ENCODE measurements around the gene CKAP5.
"Not testable (repeated sequence)": the region's sequence is repeated elsewhere in the genome, so short reads cannot be mapped to it uniquely, and the experiment has no call there.

Gene CKAP5

GRCh38 chr11:46827995-46828394 is 18.1 kb downstream of the CKAP5 start:
- no peak overlapping the region for H3K4me3 ChIP-seq (ENCODE audit: low read length)
- H3K9me3 ChIP-seq (replicated peaks; ENCODE audit: low read length): no peaks in the 10 kb centered on the region
- H3K4me1 ChIP-seq (ENCODE audit: control insufficient read depth, insufficient read depth, low read length): peaks cover 25% of the 10 kb centered on the region
- no peaks in the 10 kb centered on the region for H3K27me3 ChIP-seq (ENCODE audit: control insufficient read depth, insufficient read depth, low read length)
- no peak overlapping the region for H3K4me2 ChIP-seq (ENCODE audit: low read length)
- H3K9ac ChIP-seq (ENCODE audit: low read depth, low read length): no peak overlapping the region
- no peaks in the 10 kb centered on the region for H3K36me3 ChIP-seq (ENCODE audit: insufficient read depth, low read length)

GRCh38 chr11:46826310-46827044 is 19.6 kb downstream of the CKAP5 start:
- Histone ChIP-seq H3K27me3 (ENCODE audit: control insufficient read depth, insufficient read depth, low read length) (no peaks in the 10 kb centered on the region), H3K36me3 (ENCODE audit: insufficient read depth, low read length) (no peaks in the 10 kb centered on the region), H3K4me2 (ENCODE audit: low read length) (peak overlapping the region; percentile 95), H3K4me3 (ENCODE audit: low read length) (peak overlapping the region; percentile 82), H3K4me1 (ENCODE audit: control insufficient read depth, insufficient read depth, low read length) (peaks cover 25% of the 10 kb centered on the region), H3K9ac (ENCODE audit: low read depth, low read length) (peak overlapping the region; percentile 77), H3K9me3 (replicated peaks; ENCODE audit: low read length) (no peaks in the 10 kb centered on the region)

DNA sequence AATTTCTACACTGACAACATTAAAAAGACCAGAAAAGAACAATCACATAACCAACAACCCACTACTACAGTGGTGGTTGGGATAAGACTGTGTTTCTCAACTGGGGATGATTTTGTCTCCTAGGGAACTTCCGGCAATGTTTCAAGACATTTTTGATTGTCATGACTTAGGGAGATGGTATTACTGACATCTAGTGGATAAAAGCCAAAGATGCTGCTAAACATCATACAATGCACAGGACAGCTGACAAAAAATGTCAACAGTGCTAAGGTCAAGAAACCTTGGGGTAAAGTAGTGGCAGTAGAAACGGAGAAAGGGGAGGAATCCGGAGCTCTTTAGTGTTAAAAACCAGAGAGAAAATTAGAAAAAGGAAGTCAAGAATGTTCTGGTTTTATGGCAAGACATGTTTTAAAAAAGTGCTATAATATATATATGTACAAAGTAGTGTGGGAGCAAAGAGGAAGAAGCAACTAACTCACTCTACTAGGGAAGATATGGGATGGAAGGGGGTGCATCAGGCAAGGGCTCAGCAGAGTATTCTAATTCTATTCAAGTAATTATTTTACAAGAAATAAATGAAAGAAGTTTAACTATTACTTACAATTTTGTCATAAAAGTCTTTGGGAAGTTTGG is 37.2 kb downstream of the CKAP5 start:
- Histone ChIP-seq H3K27me3 (ENCODE audit: control insufficient read depth, insufficient read depth, low read length) (no peaks in the 10 kb centered on the region), H3K9ac (ENCODE audit: low read depth, low read length) (no peak overlapping the region), H3K4me2 (ENCODE audit: low read length) (no peak overlapping the region), H3K36me3 (ENCODE audit: insufficient read depth, low read length) (peaks cover 31% of the 10 kb centered on the region), H3K4me1 (ENCODE audit: control insufficient read depth, insufficient read depth, low read length) (peaks cover 3% of the 10 kb centered on the region), H3K9me3 (replicated peaks; ENCODE audit: low read length) (no peaks in the 10 kb centered on the region), H3K4me3 (ENCODE audit: low read length) (no peak overlapping the region)

DNA sequence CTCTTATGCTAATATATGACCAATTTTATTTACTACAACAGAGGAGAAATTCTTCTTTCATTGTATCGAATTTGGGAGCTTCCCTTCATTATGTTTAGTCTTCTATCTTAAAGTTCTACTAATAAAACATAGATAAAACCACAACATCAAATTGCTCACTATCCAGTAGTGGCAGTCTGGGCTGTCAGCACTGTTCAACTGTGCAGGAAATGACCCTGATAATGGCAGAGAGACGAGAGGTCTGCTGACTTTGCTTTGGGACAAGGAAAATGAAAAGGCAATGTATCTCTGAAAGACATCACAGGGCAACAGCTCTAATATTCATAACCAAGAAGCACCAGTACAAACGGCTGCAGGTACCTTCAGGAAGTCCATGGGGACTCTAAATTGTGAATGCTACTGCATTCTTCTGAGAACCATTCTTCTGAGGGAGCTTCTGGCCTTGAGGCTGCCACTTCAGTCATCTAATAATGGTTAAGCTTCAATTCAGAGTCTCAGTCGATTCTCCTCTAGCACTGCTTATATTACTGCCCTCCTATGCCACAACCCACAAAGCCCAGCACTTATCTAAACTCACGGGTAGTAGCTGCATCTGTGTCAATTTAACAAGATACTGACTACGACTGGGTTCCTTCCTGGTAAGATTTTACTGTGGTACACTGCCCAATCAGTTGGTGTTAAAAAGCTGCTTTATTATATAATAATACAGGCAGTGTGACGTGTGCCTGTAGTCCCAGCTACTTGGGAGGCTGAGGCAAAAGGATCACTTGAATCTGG is 44.2 kb downstream of the CKAP5 start:
- Histone ChIP-seq H3K36me3 (ENCODE audit: insufficient read depth, low read length) (peaks cover 42% of the 10 kb centered on the region), H3K4me2 (ENCODE audit: low read length) (no peak overlapping the region), H3K9ac (ENCODE audit: low read depth, low read length) (no peak overlapping the region), H3K4me3 (ENCODE audit: low read length) (no peak overlapping the region), H3K27me3 (ENCODE audit: control insufficient read depth, insufficient read depth, low read length) (no peaks in the 10 kb centered on the region), H3K4me1 (ENCODE audit: control insufficient read depth, insufficient read depth, low read length) (no peaks in the 10 kb centered on the region), H3K9me3 (replicated peaks; ENCODE audit: low read length) (no peaks in the 10 kb centered on the region)

DNA sequence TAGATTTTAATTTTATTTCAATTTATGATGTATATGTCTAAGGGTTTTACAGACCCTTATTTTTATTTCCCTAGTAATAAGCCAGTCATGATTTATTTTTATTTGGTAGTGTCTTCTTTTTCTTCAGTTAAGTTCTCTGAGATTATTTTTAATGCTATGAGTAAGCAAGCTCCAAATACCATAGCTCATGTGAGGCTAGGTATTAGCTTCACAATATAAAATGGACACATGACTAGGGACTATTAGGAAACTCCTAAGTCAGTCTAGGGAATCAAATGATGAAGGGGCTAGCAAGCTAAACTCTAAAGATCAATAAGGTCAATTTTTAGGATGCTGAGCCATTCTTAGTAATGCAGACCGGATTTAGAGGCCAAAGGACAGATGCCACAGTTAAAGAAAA is 45.9 kb downstream of the CKAP5 start:
- Histone ChIP-seq H3K36me3 (ENCODE audit: insufficient read depth, low read length) (peaks cover 47% of the 10 kb centered on the region), H3K4me1 (ENCODE audit: control insufficient read depth, insufficient read depth, low read length) (no peaks in the 10 kb centered on the region), H3K9me3 (replicated peaks; ENCODE audit: low read length) (no peaks in the 10 kb centered on the region)

DNA sequence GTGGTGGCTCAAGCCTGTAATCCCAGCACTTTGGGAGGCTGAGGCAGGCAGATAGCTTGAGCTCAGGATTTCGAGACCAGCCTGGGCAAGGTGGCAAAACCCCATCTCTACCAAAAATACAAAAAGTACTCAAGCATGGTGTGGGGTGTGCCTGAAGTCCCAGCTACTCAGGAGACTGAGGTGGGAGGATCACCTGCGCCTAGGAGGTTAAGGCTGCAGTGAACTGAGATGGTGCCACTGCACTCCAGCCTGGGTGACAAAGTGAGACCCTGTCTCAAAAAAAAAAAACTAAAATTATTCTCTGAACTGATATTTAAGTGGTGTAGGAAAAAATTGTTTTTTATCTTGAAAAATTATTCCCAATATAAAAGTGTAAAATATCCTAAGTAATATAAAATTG is 46.4 kb downstream of the CKAP5 start:
- not testable (repeated sequence) for H3K9ac ChIP-seq (ENCODE audit: low read depth, low read length); H3K4me3 ChIP-seq (ENCODE audit: low read length)
- peaks cover 50% of the 10 kb centered on the region for H3K36me3 ChIP-seq (ENCODE audit: insufficient read depth, low read length)

More for the DNA sequence above, 45.9 kb downstream of the CKAP5 start:
- no peak overlapping the region for H3K4me2 ChIP-seq (ENCODE audit: low read length)
- no peak overlapping the region for H3K9ac ChIP-seq (ENCODE audit: low read depth, low read length)
- no peak overlapping the region for H3K4me3 ChIP-seq (ENCODE audit: low read length)
- no peaks in the 10 kb centered on the region for H3K27me3 ChIP-seq (ENCODE audit: control insufficient read depth, insufficient read depth, low read length)

GRCh38 chr11:46778416-46778815 is 67.7 kb downstream of the CKAP5 start:
- Histone ChIP-seq H3K4me2 (ENCODE audit: low read length) (no peak overlapping the region), H3K36me3 (ENCODE audit: insufficient read depth, low read length) (peaks cover 64% of the 10 kb centered on the region)

More for the DNA sequence above, 46.4 kb downstream of the CKAP5 start:
- not testable (repeated sequence) for H3K27me3 ChIP-seq (ENCODE audit: control insufficient read depth, insufficient read depth, low read length); H3K9me3 ChIP-seq (replicated peaks; ENCODE audit: low read length); H3K4me1 ChIP-seq (ENCODE audit: control insufficient read depth, insufficient read depth, low read length); H3K4me2 ChIP-seq (ENCODE audit: low read length)

DNA sequence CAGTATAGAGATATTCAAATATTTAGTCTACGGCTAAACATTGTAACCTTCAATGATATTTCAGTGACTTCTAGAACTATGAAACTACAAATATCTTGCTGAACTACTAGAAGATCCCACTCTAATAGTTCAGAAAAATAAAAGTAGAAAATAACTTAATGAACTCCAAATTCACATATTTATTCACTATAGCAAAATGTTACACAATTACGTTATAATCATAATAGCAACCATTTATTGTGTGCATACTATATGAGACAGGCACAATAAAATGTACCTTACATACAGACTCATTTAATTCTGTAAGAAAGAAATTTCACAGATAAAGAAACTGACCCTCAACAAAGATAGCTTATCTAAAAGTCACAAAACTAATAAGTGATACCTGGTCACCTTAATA is 69.2 kb downstream of the CKAP5 start:
- no peak overlapping the region for H3K4me3 ChIP-seq (ENCODE audit: low read length)
- H3K27me3 ChIP-seq (ENCODE audit: control insufficient read depth, insufficient read depth, low read length): no peaks in the 10 kb centered on the region
- H3K36me3 ChIP-seq (ENCODE audit: insufficient read depth, low read length): peaks cover 59% of the 10 kb centered on the region
- H3K4me1 ChIP-seq (ENCODE audit: control insufficient read depth, insufficient read depth, low read length): no peaks in the 10 kb centered on the region
- no peak overlapping the region for H3K9ac ChIP-seq (ENCODE audit: low read depth, low read length)
- no peaks in the 10 kb centered on the region for H3K9me3 ChIP-seq (replicated peaks; ENCODE audit: low read length)
- no peak overlapping the region for H3K4me2 ChIP-seq (ENCODE audit: low read length)

More at GRCh38 chr11:46778416-46778815, 67.7 kb downstream of the CKAP5 start:
- H3K27me3 ChIP-seq (ENCODE audit: control insufficient read depth, insufficient read depth, low read length): no peaks in the 10 kb centered on the region
- H3K9me3 ChIP-seq (replicated peaks; ENCODE audit: low read length): no peaks in the 10 kb centered on the region
- no peak overlapping the region for H3K4me3 ChIP-seq (ENCODE audit: low read length)
- no peaks in the 10 kb centered on the region for H3K4me1 ChIP-seq (ENCODE audit: control insufficient read depth, insufficient read depth, low read length)
- no peak overlapping the region for H3K9ac ChIP-seq (ENCODE audit: low read depth, low read length)

DNA sequence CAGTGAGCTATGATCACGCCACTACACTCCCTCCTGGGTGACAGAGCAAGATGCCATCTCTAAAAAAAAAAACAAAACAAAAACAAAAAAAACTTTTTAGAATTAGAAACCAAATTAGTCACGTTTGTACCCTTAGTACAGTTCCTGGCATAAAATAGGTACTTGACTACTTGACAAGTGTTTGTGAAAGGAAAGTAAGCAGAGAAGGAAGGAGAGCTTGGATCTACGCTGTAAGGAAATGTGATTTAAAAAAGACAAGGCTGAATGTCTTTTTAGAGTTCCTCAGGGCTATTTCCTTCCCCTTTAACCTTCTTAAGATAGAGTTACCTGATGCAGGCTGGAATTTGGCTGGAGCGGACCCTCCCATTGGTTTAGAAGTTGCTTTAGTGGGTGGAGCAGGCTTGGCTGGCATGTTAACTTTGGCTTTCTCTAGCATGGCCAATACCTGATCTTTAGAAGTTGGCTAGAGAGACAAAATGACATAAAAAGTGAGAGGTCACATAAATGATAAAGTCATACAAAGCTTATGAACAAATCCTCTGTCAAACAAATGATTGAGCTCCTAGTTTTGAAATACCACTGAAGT is 76.4 kb downstream of the CKAP5 start:
- Histone ChIP-seq H3K36me3 (ENCODE audit: insufficient read depth, low read length) (peaks cover 60% of the 10 kb centered on the region), H3K4me3 (ENCODE audit: low read length) (no peak overlapping the region), H3K4me2 (ENCODE audit: low read length) (no peak overlapping the region), H3K27me3 (ENCODE audit: control insufficient read depth, insufficient read depth, low read length) (no peaks in the 10 kb centered on the region), H3K9ac (ENCODE audit: low read depth, low read length) (no peak overlapping the region), H3K4me1 (ENCODE audit: control insufficient read depth, insufficient read depth, low read length) (no peaks in the 10 kb centered on the region), H3K9me3 (replicated peaks; ENCODE audit: low read length) (no peaks in the 10 kb centered on the region)

DNA sequence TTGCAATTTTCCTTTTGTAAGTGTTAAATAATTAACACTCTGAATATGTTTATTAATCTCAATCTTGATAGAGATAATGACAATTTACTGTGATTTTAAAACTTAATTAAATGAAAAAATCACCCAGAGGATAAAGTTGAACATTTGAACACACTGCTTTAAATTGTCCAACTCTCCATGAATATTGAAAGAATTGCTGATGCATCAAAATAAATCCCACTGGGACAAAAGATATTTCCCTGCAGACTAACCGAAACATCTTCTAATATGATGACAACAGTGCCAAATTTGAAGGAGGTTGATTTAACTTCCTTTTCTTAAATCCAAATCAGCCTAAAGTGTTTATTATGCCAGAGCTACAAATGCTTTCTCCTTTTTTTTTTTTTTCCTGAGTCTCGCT is 79.4 kb downstream of the CKAP5 start:
- H3K4me2 ChIP-seq (ENCODE audit: low read length): no peak overlapping the region
- no peaks in the 10 kb centered on the region for H3K9me3 ChIP-seq (replicated peaks; ENCODE audit: low read length)
- H3K4me1 ChIP-seq (ENCODE audit: control insufficient read depth, insufficient read depth, low read length): no peaks in the 10 kb centered on the region
- H3K9ac ChIP-seq (ENCODE audit: low read depth, low read length): no peak overlapping the region
- H3K36me3 ChIP-seq (ENCODE audit: insufficient read depth, low read length): peaks cover 77% of the 10 kb centered on the region
- no peak overlapping the region for H3K4me3 ChIP-seq (ENCODE audit: low read length)
- no peaks in the 10 kb centered on the region for H3K27me3 ChIP-seq (ENCODE audit: control insufficient read depth, insufficient read depth, low read length)

DNA sequence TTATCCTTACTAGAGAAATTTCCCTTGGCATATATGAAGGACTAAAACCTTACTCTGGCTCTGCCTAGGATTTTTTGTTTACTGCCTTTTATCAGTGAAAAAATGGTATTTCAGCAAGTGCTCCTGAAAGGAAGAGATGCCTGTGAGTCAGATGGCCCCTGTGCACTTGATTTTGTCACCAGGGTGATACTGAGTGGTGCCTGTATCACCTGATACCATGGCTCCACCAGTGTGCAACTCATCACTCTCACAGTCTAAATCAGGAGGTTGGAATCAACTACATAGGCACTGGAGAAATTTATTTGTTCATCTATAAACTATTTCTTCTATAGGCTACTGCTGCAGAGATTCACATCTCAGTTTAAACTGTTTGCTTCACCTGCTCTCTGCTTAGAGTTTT is 83.8 kb downstream of the CKAP5 start:
- Histone ChIP-seq H3K27me3 (ENCODE audit: control insufficient read depth, insufficient read depth, low read length) (no peaks in the 10 kb centered on the region), H3K4me2 (ENCODE audit: low read length) (no peak overlapping the region), H3K4me3 (ENCODE audit: low read length) (no peak overlapping the region), H3K4me1 (ENCODE audit: control insufficient read depth, insufficient read depth, low read length) (no peaks in the 10 kb centered on the region), H3K36me3 (ENCODE audit: insufficient read depth, low read length) (peaks cover 83% of the 10 kb centered on the region), H3K9me3 (replicated peaks; ENCODE audit: low read length) (no peaks in the 10 kb centered on the region), H3K9ac (ENCODE audit: low read depth, low read length) (no peak overlapping the region)
